ENCODE measurements around the gene LRRC9. TPM values are rescaled to one million over a fixed set of nuclear protein-coding genes. Genes with fewer than 3 reads are reported as not detected.
A peak's percentile ranks its signal among the peaks of the same experiment; 100 is the strongest.

LRRC9 gene
- total RNA-seq, 1 experiment from 2014 or later: not detected

DNA sequence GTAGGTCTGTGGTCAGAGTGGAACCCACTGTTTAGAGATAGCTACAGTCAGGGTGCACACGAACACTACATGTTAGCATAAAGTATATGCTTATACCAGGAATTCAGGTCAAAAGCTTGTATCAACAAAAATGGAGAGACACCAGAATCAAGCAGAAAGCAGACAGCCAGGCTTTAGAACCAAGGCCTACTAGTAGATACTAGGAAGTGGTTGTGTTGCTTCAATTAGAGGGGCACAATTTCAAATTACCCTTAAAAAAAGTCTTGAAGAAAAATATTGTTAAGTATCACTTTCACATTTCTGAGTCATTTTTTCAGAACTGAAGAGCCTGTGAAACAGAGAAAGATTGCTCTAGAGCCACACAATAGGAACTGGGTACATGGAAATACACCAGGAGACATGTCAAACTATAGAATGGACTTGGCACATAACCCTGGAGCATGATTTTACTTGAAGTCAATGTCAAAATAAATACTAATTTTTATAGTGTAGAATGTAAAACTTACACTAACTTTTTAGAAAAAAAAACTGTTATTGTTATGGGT is 41.6 kb downstream of the LRRC9 start:
- no TSS peak for BruUV-seq (replicated peaks)
- no peak for ATAC-seq
- Histone ChIP-seq H3K9me3 (ENCODE audit: low read length) (no peaks in the 10 kb centered on the region), H3K4me3 (ENCODE audit: low read length) (no peak overlapping the region), H3K4me2 (ENCODE audit: low read length) (no peak overlapping the region), H3K27me3 (ENCODE audit: low read length) (peaks cover 25% of the 10 kb centered on the region), H3K9ac (ENCODE audit: low read length) (no peak overlapping the region), H3K36me3 (ENCODE audit: low read depth, low read length) (no peaks in the 10 kb centered on the region), H3K27ac (ENCODE audit: low read length) (no peak overlapping the region), H3K79me2 (ENCODE audit: low read length) (no peaks in the 10 kb centered on the region), H3K4me1 (ENCODE audit: insufficient read depth, low read length) (peaks cover 14% of the 10 kb centered on the region), H3K9me2 (replicated peaks; ENCODE audit: low read length) (no peaks in the 10 kb centered on the region), H3F3A (ENCODE audit: low read length, unreplicated experiment) (no peaks in the 10 kb centered on the region), H2AFZ (ENCODE audit: low read length) (no peak overlapping the region), H4K20me1 (ENCODE audit: low read length) (no peaks in the 10 kb centered on the region)
- DNase-seq: no peak
- TF ChIP-seq EZH2 (IDR thresholded peaks at IDR 0.05; ENCODE audit: low read length, unreplicated experiment) (no peak), EZH2phosphoT487 (IDR thresholded peaks at IDR 0.05; ENCODE audit: borderline replicate concordance, low read length) (no peak)
- TF ChIP-seq, protein P1, sequence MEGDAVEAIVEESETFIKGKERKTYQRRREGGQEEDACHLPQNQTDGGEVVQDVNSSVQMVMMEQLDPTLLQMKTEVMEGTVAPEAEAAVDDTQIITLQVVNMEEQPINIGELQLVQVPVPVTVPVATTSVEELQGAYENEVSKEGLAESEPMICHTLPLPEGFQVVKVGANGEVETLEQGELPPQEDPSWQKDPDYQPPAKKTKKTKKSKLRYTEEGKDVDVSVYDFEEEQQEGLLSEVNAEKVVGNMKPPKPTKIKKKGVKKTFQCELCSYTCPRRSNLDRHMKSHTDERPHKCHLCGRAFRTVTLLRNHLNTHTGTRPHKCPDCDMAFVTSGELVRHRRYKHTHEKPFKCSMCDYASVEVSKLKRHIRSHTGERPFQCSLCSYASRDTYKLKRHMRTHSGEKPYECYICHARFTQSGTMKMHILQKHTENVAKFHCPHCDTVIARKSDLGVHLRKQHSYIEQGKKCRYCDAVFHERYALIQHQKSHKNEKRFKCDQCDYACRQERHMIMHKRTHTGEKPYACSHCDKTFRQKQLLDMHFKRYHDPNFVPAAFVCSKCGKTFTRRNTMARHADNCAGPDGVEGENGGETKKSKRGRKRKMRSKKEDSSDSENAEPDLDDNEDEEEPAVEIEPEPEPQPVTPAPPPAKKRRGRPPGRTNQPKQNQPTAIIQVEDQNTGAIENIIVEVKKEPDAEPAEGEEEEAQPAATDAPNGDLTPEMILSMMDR (conservative IDR thresholded peaks at IDR 0.05; ENCODE audit: low read depth, low read length): no peak
- POLR2A ChIA-PET (ENCODE audit: unreplicated experiment): interaction anchor here (0.5 kb wide), 1 partner anchor 553 kb away, joined by 3 read pairs; no protein-coding TSS in a partner anchor
- intact Hi-C loops (cut with micrococcal nuclease): loop anchor here (10.0 kb wide), 1 partner anchor 603 kb away; no protein-coding TSS in a partner anchor
- CTCF ChIA-PET: interaction anchor here (0.8 kb wide), 1 partner anchor 101 kb away, joined by 4 read pairs; no protein-coding TSS in a partner anchor

DNA sequence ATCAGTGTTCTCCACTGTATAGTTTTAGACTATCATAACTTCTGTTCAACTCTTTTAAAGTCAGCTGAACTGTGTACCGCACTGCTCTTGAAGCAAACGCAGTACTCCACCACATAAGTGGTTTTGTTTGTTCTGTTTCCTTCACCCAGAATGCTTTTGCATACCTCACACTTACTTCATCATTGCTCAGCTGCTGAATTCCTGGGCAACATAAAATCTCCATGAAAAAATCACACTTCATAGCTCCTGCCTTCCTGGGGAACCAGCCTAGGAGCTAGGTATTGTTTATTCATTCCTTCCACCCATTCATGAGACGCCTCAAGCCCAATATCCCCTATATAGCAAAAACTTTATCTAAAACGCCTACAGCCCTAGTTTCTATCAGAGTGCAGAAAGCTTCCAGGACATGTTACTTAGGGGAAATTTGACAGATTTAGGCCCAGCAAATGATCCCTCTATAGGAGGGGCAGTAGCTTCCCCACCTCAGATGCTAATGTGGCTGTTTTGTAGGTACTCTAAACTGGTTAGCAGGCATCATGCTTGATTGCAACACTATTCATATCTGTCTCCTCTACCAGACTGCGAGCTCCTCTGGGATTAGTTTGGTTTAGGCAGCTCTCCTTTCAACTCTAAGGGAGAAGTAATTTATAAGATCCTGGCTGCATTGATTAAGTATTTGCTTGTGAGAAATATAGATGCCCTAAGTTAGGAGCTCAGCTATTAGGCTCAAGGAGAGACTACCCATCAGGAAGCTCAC is 44.5 kb downstream of the LRRC9 start:
- ATAC-seq: peak; percentile 66

More for the DNA sequence above, 44.5 kb downstream of the LRRC9 start:
- Histone ChIP-seq H3K27ac (ENCODE audit: low read length) (no peak overlapping the region), H3K4me3 (ENCODE audit: low read length) (no peak overlapping the region), H3K27me3 (ENCODE audit: low read length) (peaks cover 23% of the 10 kb centered on the region), H4K20me1 (ENCODE audit: low read length) (no peaks in the 10 kb centered on the region), H2AFZ (ENCODE audit: low read length) (peak overlapping the region; percentile 13; the same call in 1 of the 2 replicates), H3K9me3 (ENCODE audit: low read length) (no peaks in the 10 kb centered on the region), H3F3A (ENCODE audit: low read length, unreplicated experiment) (no peaks in the 10 kb centered on the region), H3K36me3 (ENCODE audit: low read depth, low read length) (no peaks in the 10 kb centered on the region), H3K4me2 (ENCODE audit: low read length) (peak overlapping the region; percentile 5), H3K4me1 (ENCODE audit: insufficient read depth, low read length) (peaks cover 18% of the 10 kb centered on the region), H3K9ac (ENCODE audit: low read length) (no peak overlapping the region), H3K9me2 (replicated peaks; ENCODE audit: low read length) (no peaks in the 10 kb centered on the region), H3K79me2 (ENCODE audit: low read length) (no peaks in the 10 kb centered on the region)
- intact Hi-C loops (cut with micrococcal nuclease): loop anchor here (1.0 to 10.0 kb wide), 6 partner anchors 96 to 600 kb away; partner anchors contain the start of gene DHRS7
- TF ChIP-seq, protein P1 (conservative IDR thresholded peaks at IDR 0.05; ENCODE audit: low read depth, low read length): no peak
- TF ChIP-seq EZH2 (IDR thresholded peaks at IDR 0.05; ENCODE audit: low read length, unreplicated experiment) (no peak), EZH2phosphoT487 (IDR thresholded peaks at IDR 0.05; ENCODE audit: borderline replicate concordance, low read length) (no peak)
- peak; percentile 70 for DNase-seq
- no TSS peak for BruUV-seq (replicated peaks)
- ChIA-PET POLR2A (ENCODE audit: unreplicated experiment) (interaction anchor here (0.6 kb wide), 1 partner anchor 44 kb away, joined by 3 read pairs; no protein-coding TSS in a partner anchor), CTCF (interaction anchor here (0.6 to 3.6 kb wide), 13 partner anchors 38 to 224 kb away, joined by 3 to 39 read pairs (median 4); partner anchors contain the start of genes DHRS7 and PCNX4)

All from PC-3 (cell line).